COLO668 (cell line): ENCODE results near the gene ITPR2.

Experiments used
- DNase-seq: peaks from one replicate; lab custom pipeline; 2025; ENCODE audit not compliant: unreplicated experiment; lab: John Stamatoyannopoulos, UW

The ITPR2 gene

DNA sequence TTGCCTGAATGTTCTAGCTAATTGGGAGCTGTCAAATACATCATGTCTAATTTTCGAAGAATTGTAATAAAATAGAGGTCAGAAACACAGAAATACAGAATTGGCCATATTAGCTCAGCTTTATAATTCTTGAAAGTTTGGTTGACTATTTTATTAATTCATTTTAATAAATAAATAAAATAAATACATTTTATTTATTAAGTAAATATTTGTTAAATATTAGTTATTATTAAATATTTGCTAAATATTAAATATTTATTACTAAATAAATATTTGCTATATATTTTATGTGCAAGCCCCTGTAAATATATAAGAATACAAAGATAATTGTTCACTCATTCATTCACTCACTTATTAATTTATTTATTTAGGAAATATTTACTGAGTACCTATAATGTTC is 406.3 kb downstream of the ITPR2 start:
- DNase-seq: no peak

DNA sequence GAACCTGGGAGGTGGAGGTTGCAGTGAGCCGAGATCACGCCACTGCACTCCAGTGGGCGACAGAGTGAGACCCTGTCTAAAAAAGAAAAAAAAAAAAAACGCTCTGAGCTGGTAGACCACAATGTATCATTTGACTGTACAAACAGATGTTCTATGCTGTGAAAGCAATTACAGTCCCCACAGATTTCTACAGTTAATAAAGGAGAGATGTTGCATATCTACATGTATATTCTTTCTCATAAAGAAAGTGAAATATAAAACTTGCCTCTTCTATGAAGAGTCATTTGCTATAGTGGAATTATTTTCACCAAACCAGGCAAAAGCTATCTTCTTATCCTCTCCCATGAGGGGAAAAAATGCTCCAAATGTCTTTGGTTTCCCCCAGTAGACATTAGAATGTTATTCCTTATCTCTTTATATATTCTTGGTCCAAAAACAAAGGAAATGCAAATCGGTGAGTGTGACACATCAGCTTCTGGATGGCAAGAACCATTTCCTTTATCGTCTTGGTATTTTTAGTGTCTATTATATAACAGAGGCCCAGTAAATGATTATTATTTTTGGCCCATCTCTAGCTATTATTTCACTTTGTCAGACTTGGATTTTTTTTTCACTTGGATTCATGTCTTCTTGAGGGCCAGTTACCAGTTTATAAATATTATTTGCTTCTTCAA is 407.3 kb downstream of the ITPR2 start:
- no peak for DNase-seq

- DNase-seq: no peak
These were observed 410.1 kb downstream of the ITPR2 start for GRCh38 chr12:26422839-26423398.

DNA sequence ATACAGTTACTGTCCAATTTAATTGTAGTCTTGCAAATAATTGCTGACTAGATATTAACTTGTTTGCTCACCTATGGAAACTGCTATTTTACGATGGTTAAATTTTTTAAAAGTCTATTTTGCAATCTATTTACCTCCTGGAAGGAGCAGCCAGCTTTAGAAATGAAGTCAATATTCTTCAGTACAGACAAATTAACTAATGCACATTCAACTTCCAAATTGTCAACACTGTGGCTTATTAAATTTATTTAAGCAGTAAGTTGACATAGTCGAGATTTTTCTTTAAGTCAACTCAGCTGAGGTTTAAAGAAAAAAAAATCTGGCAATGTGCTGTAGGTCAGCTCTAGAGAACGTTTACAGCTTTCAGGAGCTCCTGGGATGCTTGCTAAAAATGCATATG is 416.4 kb downstream of the ITPR2 start:
- no peak for DNase-seq

- no peak for DNase-seq
These were observed 422.3 kb downstream of the ITPR2 start for GRCh38 chr12:26410689-26411088.

DNA sequence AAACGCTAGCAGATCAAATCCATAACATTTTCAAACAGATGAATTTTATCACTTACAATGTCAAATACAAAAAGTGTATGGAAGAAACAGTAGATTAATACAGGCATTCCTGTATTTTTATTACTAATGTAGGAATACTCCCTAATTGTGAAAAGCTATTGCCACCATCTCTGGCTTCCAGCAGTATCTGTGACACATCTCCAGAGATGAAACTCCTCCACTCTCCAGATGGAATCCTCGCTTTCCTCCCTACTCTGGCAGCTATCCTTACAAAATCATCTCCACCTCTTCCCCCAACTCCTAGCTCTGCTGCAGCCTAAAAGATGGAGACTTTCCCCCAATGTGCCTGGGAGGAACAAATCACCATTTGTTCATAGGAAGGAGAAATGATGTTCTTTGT is 426.2 kb downstream of the ITPR2 start:
- no peak for DNase-seq

GRCh38 chr12:26406391-26406790 is 426.6 kb downstream of the ITPR2 start:
- no peak for DNase-seq

DNA sequence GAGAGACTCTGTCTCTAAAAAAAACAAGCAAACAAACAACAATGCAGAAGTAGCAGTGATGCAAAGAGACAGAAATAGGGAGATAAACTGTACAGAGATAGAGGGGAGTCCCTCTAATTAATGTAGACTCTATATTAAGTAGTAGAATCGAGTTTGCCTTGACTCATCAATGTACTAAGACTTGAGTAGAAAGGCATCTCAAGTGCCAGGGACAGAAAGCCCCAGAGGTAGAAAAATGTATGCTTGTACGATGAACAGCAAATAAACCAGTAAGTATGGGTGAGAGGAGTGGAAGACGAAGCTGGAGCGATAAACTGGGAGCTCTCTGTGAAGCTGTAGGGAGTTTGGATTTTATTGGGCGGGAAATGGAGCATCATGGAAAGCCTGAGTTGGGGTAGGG is 429.4 kb downstream of the ITPR2 start:
- DNase-seq: no peak

DNA sequence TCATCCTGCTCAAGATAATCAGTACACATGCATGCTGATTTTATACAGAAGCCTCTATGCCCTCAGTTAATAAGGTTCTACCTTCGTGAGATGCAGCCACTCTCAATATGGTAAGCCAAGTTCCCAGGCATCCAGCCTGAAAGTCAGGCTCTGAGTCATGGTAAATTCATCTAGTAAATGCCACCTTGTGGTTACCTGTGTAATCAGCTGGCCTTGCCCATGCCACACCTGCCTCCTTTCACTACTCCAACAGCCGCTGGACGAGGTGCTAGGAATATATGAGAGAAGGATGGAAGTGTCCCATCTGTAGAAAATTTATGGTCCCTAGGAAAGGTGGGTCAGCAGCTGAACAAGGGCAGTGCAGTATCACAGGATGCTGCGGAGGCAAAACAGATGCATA is 430.3 kb downstream of the ITPR2 start:
- peak; percentile 38 for DNase-seq

DNA sequence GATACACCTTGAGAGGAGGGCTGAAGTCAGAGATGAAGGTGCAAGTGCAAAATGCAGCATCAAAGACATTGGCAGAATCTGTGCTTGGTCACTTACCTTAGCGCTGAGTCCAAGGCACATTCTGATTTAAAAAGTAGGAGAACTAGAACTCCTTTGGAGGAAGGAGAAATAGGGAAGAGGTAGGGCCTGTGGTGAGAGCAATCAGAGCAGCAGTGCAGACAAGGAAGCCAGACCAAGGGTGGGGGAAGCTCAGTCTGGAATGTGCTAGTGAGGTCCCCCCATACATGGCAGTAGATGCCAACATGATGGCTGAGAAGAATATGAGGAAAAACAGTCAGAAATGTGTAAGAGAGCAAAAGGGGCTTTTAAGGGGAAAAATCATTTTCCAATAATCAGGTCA is 431.1 kb downstream of the ITPR2 start:
- DNase-seq: no peak

DNA sequence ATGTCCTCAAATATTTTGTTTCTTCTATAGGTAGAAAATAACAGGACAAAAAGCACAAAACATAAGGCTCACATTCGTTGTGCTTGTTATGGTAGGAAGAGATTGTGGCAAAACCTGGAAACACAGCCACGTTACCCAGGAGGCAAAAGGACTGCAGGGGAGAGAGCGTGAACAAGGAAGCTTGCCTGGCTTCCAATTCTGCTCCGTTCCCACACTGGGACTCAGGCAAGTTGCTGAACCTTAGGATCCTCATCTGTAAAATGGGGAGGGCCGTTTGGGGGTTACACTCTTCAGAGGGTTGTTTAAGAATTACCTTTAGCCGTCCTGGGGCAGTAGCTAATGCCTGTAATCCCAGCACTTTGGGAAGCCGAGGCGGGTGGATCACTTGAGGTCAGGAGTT is 432.4 kb downstream of the ITPR2 start:
- no peak for DNase-seq

DNA sequence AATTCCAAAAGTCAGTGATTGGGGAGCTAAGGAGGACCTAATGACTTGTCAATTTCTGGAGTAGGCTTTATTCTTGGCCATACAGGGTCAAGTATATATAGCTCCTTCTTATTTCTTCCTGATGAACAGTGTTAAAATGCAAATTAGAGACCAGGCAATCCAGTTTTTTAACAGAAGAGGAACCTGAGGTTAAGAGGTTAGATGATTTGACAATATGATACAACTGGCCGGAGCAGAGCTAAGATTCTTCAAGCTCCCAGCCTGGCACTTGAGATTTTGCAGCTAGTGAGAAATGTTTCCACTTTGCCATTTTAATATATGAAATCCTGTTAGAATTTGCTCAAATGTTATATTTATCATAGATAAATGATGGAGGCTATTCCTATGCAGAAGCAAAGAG is 433.6 kb downstream of the ITPR2 start:
- DNase-seq: no peak

DNA sequence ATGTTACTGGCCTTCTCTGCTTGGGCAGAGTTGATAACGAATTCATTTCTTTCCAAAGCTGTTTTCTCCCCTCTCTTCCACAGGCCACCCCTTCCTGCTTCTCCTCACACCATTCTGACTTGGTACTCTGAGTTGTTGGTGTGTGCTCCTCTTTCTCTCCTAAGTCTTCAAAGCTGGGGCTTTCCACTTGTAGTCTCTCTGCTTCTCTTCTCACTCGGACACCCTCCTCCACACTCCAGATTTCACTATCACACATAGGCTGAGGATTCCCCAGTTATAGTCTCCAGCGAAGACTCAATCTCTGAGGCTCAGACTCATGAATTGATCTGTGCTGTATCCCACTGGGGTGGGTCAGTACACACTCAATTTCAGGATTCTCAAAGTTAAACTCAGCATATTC is 436.6 kb downstream of the ITPR2 start:
- DNase-seq: no peak

GRCh38 chr12:26389343-26389742 is 443.7 kb downstream of the ITPR2 start:
- DNase-seq: no peak

- no peak for DNase-seq
These were observed 448.5 kb downstream of the ITPR2 start for GRCh38 chr12:26384536-26384935.

DNA sequence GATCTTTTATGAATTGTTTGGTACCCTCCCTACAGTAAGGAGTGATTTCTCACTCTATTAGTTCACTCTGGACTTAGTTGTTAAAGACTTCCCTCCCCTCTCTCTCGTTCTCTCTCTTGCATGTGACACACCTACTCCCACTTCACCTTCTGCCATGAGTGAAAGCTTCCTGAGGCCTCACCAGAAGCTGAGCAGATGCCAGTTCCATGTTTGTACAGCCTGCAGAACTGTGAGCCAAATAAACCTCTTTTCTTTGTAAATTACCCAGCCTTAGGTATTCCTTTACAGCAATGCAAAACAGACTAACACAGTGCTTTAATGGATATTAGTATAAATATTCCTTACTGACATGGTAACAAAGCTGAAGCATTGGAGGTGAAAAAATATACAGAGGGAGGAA is 450.0 kb downstream of the ITPR2 start:
- no peak for DNase-seq

DNA sequence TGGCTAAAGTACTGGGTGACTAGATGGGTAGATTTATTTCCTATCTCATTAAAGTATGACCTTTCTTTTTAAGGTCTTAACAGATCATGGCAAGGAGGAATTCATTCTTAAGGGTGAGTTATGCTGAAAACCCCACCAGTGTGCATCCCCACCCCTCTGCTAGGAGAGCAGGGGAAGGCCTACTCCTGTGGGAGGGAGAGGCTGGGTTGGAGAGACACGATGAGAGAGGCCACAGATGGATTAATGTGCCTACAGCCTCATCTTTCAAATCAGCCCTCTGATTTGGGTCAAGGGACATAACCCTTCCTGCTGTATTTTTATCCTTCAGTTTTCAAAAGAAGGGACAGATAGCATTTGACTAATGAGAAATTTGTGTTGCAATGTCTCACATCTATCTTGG is 452.1 kb downstream of the ITPR2 start:
- no peak for DNase-seq

- DNase-seq: no peak
These were observed 453.1 kb downstream of the ITPR2 start for GRCh38 chr12:26379777-26380467.

DNA sequence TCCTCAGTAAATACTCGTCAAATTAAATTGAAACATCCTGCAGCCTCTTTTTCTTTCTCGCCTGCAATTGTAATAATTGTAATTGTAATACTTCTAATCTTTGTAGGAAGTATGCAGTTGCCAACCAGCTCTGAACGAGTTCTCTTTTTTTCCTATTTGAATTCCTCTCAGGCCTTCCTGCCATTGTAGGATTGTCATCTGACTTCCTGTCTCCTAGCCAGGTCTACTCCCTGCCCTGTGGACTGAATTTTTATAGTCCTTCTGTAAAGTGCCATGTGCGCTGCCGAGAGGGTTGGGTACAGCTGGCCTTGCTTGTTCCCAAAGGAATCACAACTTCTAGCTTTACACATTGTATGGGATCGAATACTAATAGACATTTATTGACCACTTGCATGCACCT is 454.3 kb downstream of the ITPR2 start:
- no peak for DNase-seq

DNA sequence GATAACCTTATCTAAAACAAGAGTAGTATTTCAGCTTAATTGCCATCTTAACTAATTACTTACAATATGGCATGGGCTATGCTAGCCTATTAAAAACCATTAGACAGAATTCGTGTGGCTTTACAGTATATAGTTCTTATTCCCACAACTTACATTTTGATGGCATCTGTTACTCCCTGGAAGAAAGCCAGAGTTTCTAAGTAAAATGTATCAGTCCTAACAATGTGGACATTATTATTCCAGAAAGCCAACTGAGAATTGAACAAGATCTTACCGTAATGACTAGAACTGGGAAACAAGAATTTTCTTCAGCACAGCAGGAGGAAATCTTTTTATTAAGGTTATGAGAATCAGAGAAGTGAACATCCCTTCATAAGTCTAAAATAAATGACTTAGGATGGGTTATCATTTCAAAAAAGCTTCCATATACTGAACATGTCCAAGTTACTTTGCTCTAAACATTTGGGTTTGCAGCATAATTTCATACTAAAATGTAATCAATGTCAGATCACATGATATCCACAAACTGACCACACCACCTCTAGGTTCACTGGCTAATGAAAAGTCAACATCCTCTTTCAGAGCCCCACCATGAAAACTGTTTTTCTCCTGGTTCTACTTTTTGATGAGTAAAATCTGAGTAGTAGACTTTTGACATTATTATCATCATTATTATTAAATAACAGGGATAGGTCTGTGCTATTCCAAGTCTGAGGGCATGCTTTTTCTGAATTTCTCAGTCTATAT is 457.9 kb downstream of the ITPR2 start:
- DNase-seq: no peak

- no peak for DNase-seq
These were observed 459.1 kb downstream of the ITPR2 start for GRCh38 chr12:26373606-26374495.
